Measurements from ENCODE around the gene TEC.

DNA sequence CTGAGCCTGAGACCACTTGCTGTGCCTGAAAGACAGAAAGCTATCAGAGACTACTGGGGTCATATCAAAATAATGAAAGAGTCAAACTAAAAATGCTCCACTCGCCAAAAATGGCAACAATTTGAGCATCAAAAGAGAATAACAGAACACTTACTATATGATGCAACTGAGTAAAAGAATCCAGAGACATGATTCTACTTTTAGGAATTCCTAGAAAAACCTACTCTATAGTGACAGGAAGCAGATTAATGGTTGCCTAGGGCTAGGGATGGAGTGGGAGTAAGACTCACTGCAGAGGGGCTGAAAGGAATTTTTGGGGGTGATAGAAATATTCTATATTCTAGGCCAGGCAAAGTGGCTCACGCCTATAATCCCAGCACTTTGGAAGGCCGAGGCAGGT lies 42.3 kb upstream of the TEC start:
- TF ChIP-seq, protein P1, sequence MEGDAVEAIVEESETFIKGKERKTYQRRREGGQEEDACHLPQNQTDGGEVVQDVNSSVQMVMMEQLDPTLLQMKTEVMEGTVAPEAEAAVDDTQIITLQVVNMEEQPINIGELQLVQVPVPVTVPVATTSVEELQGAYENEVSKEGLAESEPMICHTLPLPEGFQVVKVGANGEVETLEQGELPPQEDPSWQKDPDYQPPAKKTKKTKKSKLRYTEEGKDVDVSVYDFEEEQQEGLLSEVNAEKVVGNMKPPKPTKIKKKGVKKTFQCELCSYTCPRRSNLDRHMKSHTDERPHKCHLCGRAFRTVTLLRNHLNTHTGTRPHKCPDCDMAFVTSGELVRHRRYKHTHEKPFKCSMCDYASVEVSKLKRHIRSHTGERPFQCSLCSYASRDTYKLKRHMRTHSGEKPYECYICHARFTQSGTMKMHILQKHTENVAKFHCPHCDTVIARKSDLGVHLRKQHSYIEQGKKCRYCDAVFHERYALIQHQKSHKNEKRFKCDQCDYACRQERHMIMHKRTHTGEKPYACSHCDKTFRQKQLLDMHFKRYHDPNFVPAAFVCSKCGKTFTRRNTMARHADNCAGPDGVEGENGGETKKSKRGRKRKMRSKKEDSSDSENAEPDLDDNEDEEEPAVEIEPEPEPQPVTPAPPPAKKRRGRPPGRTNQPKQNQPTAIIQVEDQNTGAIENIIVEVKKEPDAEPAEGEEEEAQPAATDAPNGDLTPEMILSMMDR (IDR thresholded peaks at IDR 0.05): no peak
- TF ChIP-seq POLR2A (IDR thresholded peaks at IDR 0.05) (no peak), POLR2AphosphoS5 (IDR thresholded peaks at IDR 0.05) (no peak)
